ENCODE data around the gene SERPINA1.

DNA sequence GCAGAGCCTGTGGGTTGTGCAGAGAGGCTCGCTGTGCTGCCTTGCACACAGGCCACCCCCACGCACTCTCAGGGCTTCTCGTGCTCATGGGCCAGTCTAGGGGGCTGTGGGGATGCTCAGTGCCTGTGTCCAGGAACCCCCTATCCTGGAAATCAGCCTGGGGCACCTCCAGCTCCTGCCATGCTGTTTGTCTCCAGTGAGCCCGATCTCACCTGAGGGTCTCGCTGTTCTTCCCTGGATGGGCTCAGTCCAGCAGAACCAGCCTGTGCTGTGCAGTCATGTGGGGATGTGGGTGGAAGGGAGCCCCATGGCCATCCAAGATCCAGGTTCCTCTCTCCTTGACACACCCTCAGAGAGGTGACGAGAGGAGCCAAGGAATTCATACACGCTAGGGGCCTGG lies 26.7 kb downstream of the SERPINA1 start:
- TF ChIP-seq, protein P1, sequence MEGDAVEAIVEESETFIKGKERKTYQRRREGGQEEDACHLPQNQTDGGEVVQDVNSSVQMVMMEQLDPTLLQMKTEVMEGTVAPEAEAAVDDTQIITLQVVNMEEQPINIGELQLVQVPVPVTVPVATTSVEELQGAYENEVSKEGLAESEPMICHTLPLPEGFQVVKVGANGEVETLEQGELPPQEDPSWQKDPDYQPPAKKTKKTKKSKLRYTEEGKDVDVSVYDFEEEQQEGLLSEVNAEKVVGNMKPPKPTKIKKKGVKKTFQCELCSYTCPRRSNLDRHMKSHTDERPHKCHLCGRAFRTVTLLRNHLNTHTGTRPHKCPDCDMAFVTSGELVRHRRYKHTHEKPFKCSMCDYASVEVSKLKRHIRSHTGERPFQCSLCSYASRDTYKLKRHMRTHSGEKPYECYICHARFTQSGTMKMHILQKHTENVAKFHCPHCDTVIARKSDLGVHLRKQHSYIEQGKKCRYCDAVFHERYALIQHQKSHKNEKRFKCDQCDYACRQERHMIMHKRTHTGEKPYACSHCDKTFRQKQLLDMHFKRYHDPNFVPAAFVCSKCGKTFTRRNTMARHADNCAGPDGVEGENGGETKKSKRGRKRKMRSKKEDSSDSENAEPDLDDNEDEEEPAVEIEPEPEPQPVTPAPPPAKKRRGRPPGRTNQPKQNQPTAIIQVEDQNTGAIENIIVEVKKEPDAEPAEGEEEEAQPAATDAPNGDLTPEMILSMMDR (IDR thresholded peaks at IDR 0.05): no peak
- TF ChIP-seq EZH2 (IDR thresholded peaks at IDR 0.05; ENCODE audit: borderline replicate concordance, insufficient read depth, low read depth, low read length, poor library complexity, severe bottlenecking): no peak

Measured in B cell (primary cell).